ENCODE measurements around the gene ADIRF.

DNA sequence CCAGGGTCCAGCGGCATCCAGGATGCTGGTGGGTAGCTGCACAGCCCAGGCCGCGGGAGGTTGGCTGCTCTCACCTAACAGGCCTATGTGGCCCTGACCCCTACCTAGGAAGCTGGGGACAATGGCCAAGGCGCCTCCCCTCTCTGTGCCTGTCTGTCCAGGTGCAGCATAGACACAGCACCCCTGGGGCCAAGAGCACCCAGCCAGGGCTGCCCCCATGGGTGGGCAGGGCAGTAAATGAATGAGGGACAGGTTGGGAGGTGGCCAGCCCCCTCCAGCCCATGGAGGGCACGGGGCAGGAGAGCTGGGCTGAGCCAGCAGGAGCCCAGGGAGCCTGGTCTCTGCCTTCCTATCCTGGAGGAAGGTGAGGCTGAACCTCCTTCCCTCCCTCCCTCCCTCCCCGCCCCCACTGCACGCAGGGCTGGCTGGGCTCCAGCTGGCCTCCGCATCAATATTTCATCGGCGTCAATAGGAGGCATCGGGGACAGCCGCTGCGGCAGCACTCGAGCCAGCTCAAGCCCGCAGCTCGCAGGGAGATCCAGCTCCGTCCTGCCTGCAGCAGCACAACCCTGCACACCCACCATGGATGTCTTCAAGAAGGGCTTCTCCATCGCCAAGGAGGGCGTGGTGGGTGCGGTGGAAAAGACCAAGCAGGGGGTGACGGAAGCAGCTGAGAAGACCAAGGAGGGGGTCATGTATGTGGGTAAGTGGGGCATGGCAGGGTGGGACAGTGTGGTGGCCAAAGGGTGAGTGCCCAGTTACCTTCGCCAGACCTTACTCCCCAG is 10.0 kb upstream of the ADIRF start, which contains the start of gene SNCG:
- TF ChIP-seq POLR2A (IDR thresholded peaks at IDR 0.05; ENCODE audit: low read length): no peak
- no peak for TF ChIP-seq GATA1 (IDR thresholded peaks at IDR 0.05; ENCODE audit: low read depth, low read length)

Measured in erythroblast (primary cell).